Activated CD4-positive, alpha-beta T cell treated with anti-CD3 and anti-CD28 coated beads for 24 hours (primary cell): Measurements from ENCODE around the gene TAOK2.
"Not testable (repeated sequence)": the region's sequence is repeated elsewhere in the genome, so short reads cannot be mapped to it uniquely, and the experiment has no call there.

Source experiments
- DNase-seq, 2 donors: peaks; one replicate each; pipeline ENCODE4 v3.0.0-alpha.2; 2020; ENCODE audit warnings: low read depth in 2 of 2

TAOK2 gene

GRCh38 chr16:30003670-30004423, 30.2 kb downstream of the TAOK2 start:
- no peak for DNase-seq

GRCh38 chr16:30004424-30004776, 30.7 kb downstream of the TAOK2 start:
- no peak for DNase-seq

DNA sequence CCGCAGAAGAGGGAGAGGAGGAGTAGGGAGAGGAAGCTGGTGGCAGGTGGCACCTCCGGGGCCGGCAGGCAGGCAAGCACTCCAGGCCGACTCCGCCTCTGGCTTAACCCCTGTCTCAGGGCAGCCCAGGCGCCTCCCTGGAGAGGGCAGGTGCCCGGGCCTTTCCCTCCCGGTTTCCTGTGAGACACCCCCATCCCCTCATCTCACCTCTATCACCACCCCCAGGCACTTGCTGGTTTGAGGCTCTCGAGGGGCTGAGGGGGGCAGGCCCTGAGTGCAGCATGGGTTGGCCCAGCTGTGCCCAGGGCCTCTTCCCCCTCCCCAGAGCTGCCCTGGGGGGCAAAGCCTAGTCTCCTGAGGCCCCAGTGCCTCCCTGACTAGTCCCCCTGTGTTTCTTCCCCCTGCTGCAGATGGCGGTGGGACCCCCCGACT, 31.2 kb downstream of the TAOK2 start:
- DNase-seq = no peak

DNA sequence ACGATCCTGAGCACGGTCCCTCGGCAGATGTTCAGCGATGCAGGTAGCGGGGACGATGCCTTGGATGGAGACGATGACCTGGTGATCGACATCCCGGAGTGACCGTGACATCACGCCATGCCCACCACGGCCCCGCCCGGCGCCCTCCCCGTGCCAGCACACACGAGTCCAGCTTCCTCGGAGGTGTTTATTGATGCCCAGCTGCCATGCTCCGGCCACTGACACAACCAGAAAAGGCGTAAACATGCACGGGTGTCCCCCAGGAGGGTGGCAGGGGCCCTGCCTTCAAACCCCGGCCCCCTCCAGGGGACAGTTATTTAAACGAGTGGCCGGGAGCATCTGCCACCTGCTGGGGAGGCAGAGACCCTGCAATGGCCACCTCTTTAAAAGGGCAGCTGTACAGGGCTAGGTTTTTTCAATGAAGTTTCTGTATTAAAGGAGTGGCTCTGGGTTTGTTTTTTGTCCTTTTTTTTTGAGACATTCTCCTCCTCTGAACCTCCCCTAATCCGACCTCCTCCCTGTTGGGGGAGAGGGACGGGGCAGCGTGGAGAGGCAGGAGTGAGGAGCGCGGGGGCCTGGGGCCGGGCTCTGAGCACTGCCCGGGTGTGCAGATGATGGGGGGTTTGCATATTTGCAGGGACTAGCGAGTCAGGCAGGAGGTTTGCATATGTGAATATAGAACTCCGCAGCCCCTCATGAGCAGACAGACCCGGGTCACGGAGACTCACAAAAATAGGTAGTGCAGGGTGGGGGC, 31.9 kb downstream of the TAOK2 start:
- no peak for DNase-seq

GRCh38 chr16:30006095-30006473, 32.4 kb downstream of the TAOK2 start:
- DNase-seq = no peak

DNA sequence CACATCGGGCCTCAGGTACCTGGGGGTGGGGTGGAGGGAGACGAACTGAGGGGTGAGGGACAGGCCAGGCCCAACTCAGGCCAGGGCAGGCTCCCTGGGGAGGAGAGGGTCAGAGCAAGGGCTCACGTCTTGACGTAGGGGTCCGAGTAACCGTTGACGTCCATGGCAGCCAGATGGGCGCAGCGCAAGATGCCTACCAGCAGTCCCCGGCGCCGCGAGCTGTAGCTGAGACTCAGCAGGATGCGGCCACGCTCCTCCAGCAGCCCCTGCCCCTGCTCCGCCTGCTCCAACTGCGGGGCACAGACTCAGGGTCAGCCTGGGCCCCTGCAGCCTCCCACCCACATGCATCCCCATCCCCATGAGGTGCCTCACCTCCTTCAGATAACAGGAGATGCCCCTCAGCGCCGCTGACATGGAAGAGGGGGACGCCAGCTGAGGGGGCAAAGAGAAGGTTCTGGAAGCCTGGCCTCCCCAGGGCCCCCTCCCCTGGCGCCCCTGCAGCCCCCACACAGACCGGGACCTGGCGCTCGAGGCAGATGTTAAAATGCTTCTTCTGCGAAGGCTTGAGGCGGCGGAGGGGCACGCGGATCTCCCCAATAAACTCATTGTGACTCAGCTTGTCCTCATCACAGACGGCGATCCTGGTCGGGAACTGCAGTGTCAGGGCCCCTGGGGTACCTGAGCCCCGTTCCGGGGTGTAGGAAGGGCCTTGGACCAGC, 33.1 kb downstream of the TAOK2 start:
- no peak for DNase-seq

DNA sequence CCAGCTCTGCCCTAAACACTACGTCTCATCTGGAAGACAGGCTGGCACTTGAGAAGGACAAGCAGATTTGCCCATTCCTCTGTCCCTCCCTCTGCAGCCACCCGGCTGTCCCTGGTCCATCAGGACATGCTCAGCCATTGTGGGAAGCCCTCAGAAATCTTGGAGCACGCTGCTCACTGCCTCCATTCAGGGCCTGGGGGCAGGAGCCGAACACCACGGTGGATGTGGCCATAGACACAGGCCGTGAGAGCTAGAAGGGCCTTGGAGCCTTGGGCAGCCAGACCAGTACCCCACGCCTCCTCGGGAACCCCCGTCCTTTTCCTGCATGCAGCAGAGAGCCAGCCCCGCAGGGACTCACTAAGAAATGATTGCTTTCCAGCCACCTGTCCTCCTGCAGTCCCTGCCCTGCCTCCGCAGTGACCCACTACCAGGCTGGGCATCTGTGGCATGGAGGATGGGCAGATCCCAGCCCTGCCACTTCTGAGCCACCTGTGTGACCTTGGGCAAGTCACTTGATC, 33.8 kb downstream of the TAOK2 start:
- DNase-seq = no peak

GRCh38 chr16:30009085-30009862, 35.6 kb downstream of the TAOK2 start:
- no peak for DNase-seq

- DNase-seq = no peak
Measured at GRCh38 chr16:30009990-30010843, 36.5 kb downstream of the TAOK2 start.

DNA sequence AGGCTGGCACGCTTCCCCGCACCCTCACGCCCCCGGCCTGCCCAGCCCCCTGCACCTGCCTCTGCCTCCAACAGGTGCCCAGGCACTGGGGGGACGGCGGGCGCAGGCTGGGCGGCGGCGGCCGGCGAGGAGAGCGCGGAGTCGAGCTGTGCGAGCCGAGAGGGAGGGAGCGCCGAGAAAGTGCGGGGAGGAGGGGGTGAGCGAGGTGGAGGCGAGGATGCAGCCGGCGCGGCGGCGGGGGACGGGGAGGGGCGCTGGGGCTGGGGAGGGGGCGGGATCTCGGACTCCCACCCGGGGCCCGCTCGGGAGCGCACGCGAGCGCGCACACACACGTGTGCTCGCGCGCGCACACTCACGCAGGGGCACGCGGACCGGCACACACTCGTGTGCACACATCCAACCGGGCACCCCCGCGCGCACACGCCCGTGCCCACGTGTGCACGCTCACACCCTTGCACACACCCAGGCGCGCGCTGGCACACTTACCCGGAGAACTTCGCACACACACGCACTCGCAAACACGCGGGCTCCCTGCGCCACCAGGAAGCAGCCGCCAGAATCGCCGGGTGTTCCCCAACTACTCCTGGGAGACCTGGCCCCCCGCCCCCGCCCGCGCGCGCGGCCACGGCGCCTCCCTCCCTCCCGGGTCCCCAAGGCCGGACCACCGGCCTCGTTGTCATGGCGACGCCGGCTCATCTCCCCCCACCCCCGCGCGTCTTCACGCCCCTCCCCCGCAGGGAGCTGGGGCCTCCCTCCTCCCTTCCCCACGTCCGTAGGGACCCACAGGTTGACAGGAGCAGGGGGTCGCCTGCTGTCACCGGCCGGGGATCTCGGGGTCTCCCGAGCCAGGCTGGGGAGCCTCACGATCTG, 37.4 kb downstream of the TAOK2 start, which contains the start of gene DOC2A:
TSS of gene DOC2A (minus strand) at position 184 of the 870 bp plus-strand sequence. CDS start 805 bp downstream, outside the sequence.
- no peak for DNase-seq

DNA sequence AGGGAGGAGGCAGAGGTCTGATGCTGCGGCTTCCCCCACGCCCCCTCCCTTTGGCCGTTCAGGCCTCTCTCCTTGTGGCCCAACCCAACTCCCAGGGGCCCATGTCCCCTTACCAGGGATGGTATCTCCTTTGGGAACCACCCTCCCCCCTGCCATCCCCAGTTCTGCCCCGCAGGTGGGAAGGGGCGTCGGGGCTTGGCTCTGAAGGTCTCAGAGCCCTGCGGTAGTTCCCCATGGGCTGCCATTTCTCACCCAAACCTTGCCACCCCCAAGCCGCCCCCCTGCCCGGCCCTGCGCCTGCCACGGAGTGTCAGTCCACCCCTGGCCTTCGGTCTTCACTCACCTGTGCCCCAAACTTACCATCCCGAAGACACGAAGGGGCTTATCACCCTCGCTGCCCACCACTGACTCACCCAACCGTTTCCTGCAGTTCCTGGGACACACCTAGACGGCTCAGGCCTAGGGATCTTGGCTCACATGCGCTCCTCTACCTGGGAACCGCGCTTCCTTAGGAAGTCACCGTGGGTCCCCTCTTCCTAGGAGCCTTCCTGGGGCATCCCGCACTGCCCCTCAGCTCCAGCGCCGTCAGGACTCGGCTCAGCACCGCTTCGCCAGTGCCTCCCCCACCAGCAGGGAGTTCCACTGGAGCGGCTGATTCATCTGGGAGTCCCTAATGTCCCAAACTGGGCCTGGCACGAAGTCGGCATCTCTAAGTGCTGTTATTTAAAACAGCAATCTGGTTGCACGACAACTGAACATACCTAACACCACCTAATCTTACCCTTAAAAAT, 38.2 kb downstream of the TAOK2 start:
- DNase-seq = no peak

GRCh38 chr16:30012598-30012997, 38.9 kb downstream of the TAOK2 start:
- not testable (repeated sequence) for DNase-seq

GRCh38 chr16:30015450-30015849, 41.8 kb downstream of the TAOK2 start:
- DNase-seq = not testable (repeated sequence)

- DNase-seq = no peak
Measured at GRCh38 chr16:30016555-30017276, 43.0 kb downstream of the TAOK2 start.

- DNase-seq = no peak
Measured at GRCh38 chr16:30017277-30017656, 43.6 kb downstream of the TAOK2 start.

GRCh38 chr16:30017937-30018336, 44.3 kb downstream of the TAOK2 start:
- DNase-seq = not testable (repeated sequence)

DNA sequence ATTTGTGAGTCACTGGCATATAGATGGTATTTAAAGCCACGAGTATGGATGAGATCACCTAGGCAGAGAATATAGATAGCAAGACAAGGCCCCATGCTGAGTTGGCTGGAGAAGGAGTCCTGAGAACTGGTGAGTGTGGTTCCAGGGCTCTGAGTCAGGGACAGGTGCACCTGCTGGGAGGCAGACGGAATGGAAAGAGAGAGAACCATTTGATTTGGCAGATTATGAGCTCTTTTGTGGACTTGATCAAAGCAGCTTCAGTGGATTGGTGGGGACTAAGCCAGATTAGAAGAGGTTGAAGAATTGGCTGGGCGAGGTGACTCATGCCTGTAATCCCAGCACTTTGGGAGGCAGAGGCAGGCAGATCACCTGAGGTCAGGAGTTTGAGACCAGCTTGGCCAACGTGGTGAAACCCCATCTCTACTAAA, 45.1 kb downstream of the TAOK2 start:
- no peak for DNase-seq

- DNase-seq = no peak
Measured at GRCh38 chr16:30022887-30023286, 49.2 kb downstream of the TAOK2 start, which contains the start of gene C16orf92. C16orf92 (plus strand) TSS chr16:30023198; CDS start chr16:30023341, 143 bp downstream.
